GM12875 (cell line): ENCODE results near the gene SSH2.
"Not testable (repeated sequence)": the region's sequence is repeated elsewhere in the genome, so short reads cannot be mapped to it uniquely, and the experiment has no call there.

Experiments used
- H3K4me3 ChIP-seq: one replicate; pipeline ENCODE4 v1.5.1; 2011; ENCODE audit warnings: low read depth, low read length, control low read depth
- TF ChIP-seq, protein P1 (sequence below): IDR thresholded peaks from 2 replicates; pipeline ENCODE4 v1.5.1; 2011; ENCODE audit warnings: low read depth, mild to moderate bottlenecking, control low read depth, inconsistent platforms, low read length, moderate library complexity, borderline replicate concordance; ENCODE audit not compliant: insufficient read depth

The SSH2 gene

GRCh38 chr17:29682054-29682453 is 248.0 kb downstream of the SSH2 start:
- H3K4me3 ChIP-seq = no peak overlapping the region
- TF ChIP-seq, protein P1, sequence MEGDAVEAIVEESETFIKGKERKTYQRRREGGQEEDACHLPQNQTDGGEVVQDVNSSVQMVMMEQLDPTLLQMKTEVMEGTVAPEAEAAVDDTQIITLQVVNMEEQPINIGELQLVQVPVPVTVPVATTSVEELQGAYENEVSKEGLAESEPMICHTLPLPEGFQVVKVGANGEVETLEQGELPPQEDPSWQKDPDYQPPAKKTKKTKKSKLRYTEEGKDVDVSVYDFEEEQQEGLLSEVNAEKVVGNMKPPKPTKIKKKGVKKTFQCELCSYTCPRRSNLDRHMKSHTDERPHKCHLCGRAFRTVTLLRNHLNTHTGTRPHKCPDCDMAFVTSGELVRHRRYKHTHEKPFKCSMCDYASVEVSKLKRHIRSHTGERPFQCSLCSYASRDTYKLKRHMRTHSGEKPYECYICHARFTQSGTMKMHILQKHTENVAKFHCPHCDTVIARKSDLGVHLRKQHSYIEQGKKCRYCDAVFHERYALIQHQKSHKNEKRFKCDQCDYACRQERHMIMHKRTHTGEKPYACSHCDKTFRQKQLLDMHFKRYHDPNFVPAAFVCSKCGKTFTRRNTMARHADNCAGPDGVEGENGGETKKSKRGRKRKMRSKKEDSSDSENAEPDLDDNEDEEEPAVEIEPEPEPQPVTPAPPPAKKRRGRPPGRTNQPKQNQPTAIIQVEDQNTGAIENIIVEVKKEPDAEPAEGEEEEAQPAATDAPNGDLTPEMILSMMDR = peak; percentile 12; the same call in 1 of the 2 replicates

GRCh38 chr17:29677824-29678223 is 252.2 kb downstream of the SSH2 start:
- TF ChIP-seq, protein P1 = no peak
- no peak overlapping the region for H3K4me3 ChIP-seq

DNA sequence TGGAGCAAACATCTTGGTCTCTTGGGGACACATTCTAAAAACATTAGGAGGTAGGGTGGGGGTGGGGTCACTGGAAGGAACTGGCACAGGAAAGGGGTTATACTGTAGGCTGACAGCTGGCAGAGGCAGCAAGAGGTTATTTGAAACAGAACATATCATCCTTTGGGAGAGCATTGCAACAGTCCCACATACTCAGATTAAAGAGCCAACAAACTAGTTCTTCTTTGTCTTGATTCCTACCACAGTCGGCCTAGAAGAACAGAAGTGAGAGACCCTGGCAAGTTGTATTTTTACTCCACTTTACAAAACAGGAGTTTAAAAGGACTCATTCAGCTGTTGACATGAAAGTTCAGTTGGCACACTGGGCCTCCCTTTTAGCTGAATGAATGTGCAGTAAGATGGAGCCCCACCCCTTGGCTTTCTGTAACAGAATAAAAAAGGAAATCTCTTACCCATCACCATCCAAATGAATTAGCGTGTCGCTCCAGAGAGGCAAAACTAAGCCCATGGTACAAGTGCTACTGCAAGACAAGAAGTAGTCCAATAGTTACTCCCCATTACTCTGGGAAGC is 252.7 kb downstream of the SSH2 start:
- no peak overlapping the region for H3K4me3 ChIP-seq

DNA sequence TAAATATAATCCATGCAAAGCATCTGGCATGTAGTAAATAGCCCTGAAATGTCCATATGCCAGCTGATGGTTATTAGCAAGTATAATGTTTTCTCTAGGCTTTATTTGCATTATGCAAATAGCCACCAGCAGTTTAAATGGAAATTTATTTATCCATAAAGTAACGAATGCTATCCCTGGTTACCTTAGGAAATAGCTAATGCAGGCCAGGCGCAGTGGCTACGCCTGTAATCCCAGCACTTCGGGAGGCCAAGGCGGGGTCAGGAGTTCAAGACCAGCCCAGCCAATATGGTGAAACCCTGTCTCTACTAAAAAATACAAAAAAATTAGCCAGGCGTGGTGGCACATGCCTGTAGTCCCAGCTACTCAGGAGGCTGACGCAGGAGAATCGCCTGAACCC is 254.1 kb downstream of the SSH2 start:
- not testable (repeated sequence) for H3K4me3 ChIP-seq

More for the DNA sequence above, 252.7 kb downstream of the SSH2 start:
- TF ChIP-seq, protein P1 = no peak

DNA sequence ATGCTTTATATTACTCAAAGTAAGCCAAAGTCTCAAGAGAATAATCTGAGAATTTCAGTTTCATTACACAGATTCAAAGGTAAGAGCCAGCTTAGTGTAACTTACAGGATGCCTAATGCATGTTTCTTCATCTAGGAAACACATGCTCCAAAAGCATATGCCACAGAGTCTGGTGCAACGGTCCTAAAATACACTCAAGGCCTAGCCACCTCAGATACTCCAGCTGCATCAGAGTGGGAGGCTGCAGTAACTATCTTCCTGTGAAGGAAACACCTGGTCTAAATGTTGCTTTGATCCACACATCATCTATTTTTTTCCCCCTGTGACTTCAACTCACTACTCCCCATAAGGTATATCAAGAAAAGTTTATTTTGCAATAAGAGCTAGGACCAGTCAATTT is 255.7 kb downstream of the SSH2 start:
- H3K4me3 ChIP-seq = no peak overlapping the region
- TF ChIP-seq, protein P1 = no peak

GRCh38 chr17:29671661-29672060 is 258.4 kb downstream of the SSH2 start:
- TF ChIP-seq, protein P1 = no peak
- no peak overlapping the region for H3K4me3 ChIP-seq

- H3K4me3 ChIP-seq = no peak overlapping the region
- TF ChIP-seq, protein P1 = no peak
Measured at GRCh38 chr17:29669266-29669665, 260.8 kb downstream of the SSH2 start.

GRCh38 chr17:29667969-29668368 is 262.1 kb downstream of the SSH2 start:
- TF ChIP-seq, protein P1 = no peak
- no peak overlapping the region for H3K4me3 ChIP-seq
